ENCODE measurements around the gene GLP2R.

GRCh38 chr17:9908649-9909042 is 82.9 kb downstream of the GLP2R start:
- TF ChIP-seq CTCF (IDR thresholded peaks at IDR 0.05) (no peak), POLR2AphosphoS5 (IDR thresholded peaks at IDR 0.05; ENCODE audit: low read depth, low read length) (no peak)

Measured in Panc1 (cell line).